UCSD-AML1 (cell line): ENCODE results near the gene ECHDC3.

Experiments used
- DNase-seq: peaks from one replicate; lab custom pipeline; 2025; ENCODE audit not compliant: unreplicated experiment; lab: John Stamatoyannopoulos, UW

The ECHDC3 gene

GRCh38 chr10:11746883-11747539 lies 4.8 kb downstream of the ECHDC3 start:
- DNase-seq, result no peak

GRCh38 chr10:11748866-11749265 lies 6.7 kb downstream of the ECHDC3 start:
- no peak for DNase-seq

GRCh38 chr10:11750420-11750819 lies 8.2 kb downstream of the ECHDC3 start:
- DNase-seq, result no peak

GRCh38 chr10:11754173-11754572 lies 12.0 kb downstream of the ECHDC3 start:
- DNase-seq, result no peak

GRCh38 chr10:11754620-11755019 lies 12.4 kb downstream of the ECHDC3 start:
- no peak for DNase-seq

DNA sequence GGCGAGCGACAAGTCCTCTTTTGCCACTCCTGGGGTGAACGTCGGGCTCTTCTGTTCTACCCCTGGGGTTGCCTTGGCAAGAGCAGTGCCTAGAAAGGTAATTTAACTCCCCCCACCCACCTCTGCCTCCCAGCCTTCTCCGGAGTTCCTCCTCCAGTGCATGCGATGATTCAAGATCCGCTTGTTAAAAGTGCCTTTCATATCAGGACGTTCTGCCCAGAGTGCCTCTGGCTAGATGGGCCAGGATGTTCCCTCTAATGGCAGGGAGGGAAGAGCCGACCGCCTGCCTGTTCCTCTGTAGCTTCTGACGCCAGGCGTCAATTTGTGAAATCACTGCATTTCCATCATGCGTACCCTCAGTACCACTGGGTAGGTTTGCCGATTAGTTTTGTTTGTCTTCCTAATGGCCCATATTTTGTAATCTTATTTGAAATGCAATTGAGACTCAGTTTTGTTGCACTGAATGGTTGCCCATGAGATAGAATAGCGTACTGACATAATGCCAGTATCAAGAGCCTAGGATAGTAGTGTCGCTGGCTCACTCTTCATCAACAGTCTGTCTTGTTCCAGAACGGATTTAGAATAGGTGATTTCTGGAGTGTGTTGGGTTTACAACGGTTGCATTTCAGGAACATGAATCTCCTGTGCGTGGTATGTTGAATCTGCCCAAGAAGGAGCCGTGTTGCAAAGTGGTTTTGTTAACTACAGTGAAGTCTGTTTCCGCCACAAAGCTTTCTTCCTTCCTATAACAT lies 13.5 kb downstream of the ECHDC3 start:
- DNase-seq, result no peak

GRCh38 chr10:11756766-11757315 lies 14.7 kb downstream of the ECHDC3 start:
- no peak for DNase-seq

GRCh38 chr10:11757454-11757820 lies 15.3 kb downstream of the ECHDC3 start:
- DNase-seq, result no peak

DNA sequence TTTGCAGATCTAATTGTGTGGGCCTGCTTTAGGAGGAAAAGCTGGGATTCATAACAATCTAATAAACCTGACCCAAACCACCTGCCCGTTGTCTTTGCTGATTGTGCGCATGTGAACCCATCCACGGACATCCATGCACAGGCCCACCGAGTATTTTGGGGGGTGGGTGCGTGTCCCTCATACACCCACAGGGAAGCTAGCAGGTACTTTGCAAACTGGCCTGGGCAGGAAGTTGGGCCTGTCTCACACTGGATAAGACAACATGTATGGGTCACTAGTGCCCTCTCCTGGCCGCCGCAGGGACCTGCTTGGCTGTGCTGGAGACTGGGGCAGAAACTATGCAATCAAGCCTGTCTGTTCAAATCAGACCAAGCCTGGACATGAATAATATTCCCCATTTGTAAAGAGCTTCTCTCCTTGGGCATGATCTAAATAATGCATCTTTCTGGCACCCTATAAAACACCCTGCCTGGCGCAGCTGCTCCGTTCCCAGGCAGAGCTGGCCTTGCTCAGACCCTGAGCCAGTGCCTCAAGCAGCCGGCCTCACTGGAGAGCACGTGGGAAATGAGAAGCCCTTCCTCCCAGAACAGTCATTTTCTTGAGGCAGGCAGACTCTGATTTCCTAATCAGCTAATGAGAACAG lies 15.8 kb downstream of the ECHDC3 start:
- DNase-seq, result peak; percentile 78

GRCh38 chr10:11758527-11759236 lies 16.5 kb downstream of the ECHDC3 start:
- no peak for DNase-seq

DNA sequence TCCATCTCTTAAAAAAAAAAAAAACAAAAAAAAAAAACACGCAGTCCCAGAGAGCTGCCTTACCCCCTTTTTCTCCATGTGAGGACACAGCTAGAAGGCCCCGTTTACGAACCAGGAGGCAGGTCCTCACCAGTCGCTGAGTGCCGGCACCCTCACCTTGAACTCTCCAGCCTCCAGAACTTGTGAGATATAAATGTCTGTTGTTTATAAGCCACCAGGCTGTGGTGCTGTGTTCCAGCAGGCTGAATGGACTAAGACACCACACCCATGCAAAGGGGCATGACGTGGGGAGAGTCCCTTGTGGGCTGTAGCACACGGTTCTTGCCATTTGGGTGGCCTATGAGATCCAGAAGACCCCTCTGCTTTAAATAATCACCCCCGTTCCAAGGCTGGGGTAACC lies 17.2 kb downstream of the ECHDC3 start:
- DNase-seq, result no peak

DNA sequence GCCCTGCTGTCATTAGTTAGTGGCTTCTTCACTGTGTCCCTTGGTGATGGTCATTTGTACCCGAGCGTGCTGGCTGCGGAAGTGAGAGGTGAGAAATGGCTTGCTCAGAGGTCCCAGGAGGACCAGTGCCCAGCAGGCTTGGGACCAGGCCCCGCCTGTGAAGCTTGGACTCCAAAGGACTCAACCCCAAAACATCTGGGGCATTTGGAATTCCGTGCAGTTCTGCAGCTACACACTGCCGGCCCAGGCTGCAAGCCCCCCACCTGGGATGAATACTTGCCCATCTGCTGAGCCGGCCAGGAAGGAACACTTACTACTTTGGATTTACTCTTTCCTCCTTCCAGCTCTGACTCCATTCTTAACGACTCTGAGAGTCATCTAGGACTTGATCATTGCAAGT lies 18.0 kb downstream of the ECHDC3 start:
- DNase-seq, result no peak

- no peak for DNase-seq
Observed at GRCh38 chr10:11760861-11761260, 18.7 kb downstream of the ECHDC3 start.

DNA sequence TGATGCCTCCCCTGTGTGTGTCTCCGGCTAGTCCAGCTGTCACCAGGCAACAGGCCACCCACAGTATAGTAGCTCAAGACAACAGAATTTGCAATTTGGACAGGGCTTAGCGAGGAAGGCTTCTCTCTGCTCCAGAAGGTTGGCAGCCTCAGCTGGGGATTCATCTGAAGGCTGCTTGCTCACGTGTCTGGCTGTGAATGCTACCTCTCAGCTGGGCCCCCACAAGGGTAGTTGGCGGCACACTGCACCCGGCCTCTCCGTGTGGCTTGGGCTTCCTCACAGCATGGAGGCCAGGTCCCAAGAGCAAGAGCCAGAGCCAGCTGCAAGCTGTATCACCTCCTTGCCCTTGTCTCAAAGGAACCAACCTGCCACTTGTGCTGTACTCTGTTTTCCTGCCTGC lies 19.2 kb downstream of the ECHDC3 start:
- DNase-seq, result no peak

DNA sequence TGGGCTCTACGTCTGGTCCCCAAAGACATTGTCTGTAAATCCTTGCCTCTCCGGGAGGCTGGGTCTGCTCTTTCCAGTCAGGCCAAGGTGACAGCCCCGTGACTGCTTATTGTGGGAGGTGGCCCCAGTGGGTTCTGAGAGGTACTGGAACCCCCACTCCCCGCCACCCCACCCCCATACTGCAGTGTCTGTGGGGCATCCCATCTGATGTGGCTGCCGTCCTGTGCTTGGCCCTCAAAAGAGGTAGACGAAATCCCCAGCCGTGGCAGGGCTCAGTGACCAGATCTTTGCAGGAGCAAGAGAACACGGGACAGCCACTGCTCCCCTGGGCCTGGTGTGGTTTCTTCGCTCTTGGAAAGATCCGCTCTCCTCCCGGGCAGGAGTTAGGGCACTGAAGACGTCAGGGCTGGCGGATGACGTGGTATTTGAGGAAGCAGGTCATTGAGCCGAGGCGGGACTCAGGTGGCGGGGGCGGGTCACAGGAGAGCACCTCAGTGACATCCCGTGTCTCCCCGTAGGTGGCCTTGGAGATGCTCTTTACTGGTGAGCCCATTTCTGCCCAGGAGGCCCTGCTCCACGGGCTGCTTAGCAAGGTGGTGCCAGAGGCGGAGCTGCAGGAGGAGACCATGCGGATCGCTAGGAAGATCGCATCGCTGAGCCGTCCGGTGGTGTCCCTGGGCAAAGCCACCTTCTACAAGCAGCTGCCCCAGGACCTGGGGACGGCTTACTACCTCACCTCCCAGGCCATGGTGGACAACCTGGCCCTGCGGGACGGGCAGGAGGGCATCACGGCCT lies 20.7 kb downstream of the ECHDC3 start:
- DNase-seq, result no peak

DNA sequence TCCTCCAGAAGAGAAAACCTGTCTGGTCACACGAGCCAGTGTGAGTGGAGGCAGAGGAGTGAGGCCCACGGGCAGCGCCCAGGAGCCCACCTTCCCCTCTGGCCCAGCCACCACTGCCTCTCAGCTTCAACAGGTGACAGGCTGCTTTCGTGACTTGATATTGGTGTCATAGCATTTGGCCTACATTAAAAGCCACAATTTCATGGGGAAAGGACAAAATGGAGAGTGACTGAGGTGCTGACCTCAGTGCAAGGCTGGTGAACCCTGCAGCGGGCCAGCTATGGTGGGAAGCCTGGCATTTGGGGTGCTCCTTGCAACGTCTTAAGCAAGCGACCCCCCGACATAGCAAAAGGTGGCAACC lies 21.3 kb downstream of the ECHDC3 start:
- DNase-seq, result no peak

GRCh38 chr10:11765141-11765540 lies 23.0 kb downstream of the ECHDC3 start:
- no peak for DNase-seq

DNA sequence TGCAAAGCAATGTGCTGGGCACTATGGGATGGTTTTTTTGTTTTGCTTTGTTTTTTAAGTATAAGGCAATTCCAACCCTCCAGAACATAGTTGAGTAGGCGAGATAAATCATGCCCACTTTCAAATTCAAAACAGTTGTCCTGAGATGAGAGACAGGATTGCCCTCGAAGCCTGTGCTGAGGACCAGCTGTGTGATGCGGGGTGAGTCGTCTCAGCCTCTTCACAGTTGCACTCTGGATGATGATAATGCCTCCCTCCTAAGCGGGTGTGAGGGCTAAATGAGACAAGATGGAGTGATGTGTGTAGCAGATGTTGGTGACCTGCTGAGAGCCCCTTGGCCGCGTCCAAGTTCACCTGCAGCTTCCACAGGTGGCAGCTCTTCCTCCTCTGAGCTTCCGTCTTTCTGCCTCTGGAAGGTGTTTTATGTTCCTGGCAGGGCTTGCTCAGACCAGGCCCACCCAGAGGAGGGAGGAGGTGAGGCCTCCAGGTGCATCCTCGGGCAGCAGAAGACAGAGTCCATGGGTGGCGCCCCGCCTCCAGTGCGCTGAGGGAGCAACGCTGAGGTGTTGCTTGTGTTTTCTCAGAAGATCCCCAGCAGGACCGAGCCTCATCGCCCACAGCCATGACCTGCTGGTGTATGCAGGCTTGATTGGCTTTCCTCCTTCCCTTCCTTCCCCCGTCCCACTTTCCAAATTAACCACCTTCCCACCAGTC lies 30.6 kb downstream of the ECHDC3 start:
- DNase-seq, result no peak

GRCh38 chr10:11773761-11774441 lies 31.7 kb downstream of the ECHDC3 start:
- DNase-seq, result no peak
